Right lobe of liver (tissue), 4 donors: Measurements from ENCODE around the gene DGKI.

Experiments used
- POLR2A ChIP-seq: fragments of 450-650 bp; IDR thresholded peaks from one replicate; pipeline ENCODE4 v1.6.1; 2017; ENCODE audit warnings: antibody characterized with exemption, mild to moderate bottlenecking
- TF ChIP-seq, protein P1 (sequence below), 4 donors: fragments of 200-600 bp in 3 of 4; fragments of 450-650 bp in 1 of 4; IDR thresholded peaks; one replicate each; pipeline versions ENCODE4 v1.5.1 to v1.8.0; 2016 to 2022; ENCODE audit warnings: antibody characterized with exemption in 4 of 4, mild to moderate bottlenecking in 2 of 4
- donor health status: DM: no; HTN: no; CAD: no.
- donor health status: DM: no; HTN: no; CAD: no.
- donor health status: DM: no; HTN: yes; CAD: no.

DNA sequence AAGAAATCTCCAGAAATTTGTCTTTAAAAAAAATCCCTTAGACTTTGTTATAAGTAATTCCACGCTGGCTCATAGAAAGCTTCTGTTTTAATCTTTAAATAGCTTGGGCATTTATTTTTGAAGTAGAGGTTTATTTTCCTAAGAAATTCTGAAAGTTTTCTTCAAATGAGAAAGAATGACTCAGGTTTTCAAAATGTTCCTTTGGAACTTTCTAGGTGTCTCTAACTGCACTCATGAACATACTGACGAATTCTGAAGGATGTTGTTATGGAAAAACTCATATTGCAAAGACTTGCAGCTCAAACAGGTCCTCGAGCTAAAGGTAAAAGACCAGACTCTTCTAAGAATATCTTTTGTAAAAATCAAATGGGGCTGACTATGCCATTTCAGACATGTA is 10.7 kb downstream of the DGKI start:
- TF ChIP-seq, protein P1, sequence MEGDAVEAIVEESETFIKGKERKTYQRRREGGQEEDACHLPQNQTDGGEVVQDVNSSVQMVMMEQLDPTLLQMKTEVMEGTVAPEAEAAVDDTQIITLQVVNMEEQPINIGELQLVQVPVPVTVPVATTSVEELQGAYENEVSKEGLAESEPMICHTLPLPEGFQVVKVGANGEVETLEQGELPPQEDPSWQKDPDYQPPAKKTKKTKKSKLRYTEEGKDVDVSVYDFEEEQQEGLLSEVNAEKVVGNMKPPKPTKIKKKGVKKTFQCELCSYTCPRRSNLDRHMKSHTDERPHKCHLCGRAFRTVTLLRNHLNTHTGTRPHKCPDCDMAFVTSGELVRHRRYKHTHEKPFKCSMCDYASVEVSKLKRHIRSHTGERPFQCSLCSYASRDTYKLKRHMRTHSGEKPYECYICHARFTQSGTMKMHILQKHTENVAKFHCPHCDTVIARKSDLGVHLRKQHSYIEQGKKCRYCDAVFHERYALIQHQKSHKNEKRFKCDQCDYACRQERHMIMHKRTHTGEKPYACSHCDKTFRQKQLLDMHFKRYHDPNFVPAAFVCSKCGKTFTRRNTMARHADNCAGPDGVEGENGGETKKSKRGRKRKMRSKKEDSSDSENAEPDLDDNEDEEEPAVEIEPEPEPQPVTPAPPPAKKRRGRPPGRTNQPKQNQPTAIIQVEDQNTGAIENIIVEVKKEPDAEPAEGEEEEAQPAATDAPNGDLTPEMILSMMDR (IDR thresholded peaks at IDR 0.05), result no peak
- TF ChIP-seq POLR2A, result no peak
